H9 (cell line): ENCODE data around the gene SCFD2. TPM values are rescaled to one million over a fixed set of nuclear protein-coding genes. Genes with fewer than 3 reads are reported as not detected.

Experiments
- DNase-seq: peaks from one replicate; pipeline ENCODE4 v3.0.0-alpha.2; 2017
- H2AFZ ChIP-seq: one replicate; pipeline ENCODE4 v1.6.1; 2013; ENCODE audit warnings: mild to moderate bottlenecking, low read length, control low read depth, moderate library complexity
- H2AK5ac ChIP-seq: 2 replicates; pipeline ENCODE4 v1.6.1; 2013; ENCODE audit warnings: low read length, control low read depth, mixed read lengths; ENCODE audit not compliant: insufficient read length
- H2BK120ac ChIP-seq: one replicate; pipeline ENCODE4 v1.6.1; 2013; ENCODE audit warnings: low read depth, mild to moderate bottlenecking, low read length, control low read depth, inconsistent platforms; ENCODE audit not compliant: poor library complexity, severe bottlenecking
- H2BK12ac ChIP-seq: 2 replicates; pipeline ENCODE4 v1.6.1; 2013; ENCODE audit warnings: low read length, control low read depth, mixed read lengths, low read depth; ENCODE audit not compliant: insufficient read length
- H2BK15ac ChIP-seq: 2 replicates; pipeline ENCODE4 v1.6.1; 2013; ENCODE audit warnings: low read depth, low read length, control low read depth
- H2BK20ac ChIP-seq: one replicate; pipeline ENCODE4 v1.6.1; 2013; ENCODE audit warnings: low read depth, mild to moderate bottlenecking, low read length, control low read depth, inconsistent platforms; ENCODE audit not compliant: poor library complexity, severe bottlenecking
- H2BK5ac ChIP-seq: 2 replicates; pipeline ENCODE4 v1.6.1; 2013; ENCODE audit warnings: low read length, control low read depth, mixed read lengths; ENCODE audit not compliant: insufficient read length
- H3K14ac ChIP-seq: 2 replicates; pipeline ENCODE4 v1.6.1; 2013; ENCODE audit warnings: low read length, control low read depth; ENCODE audit not compliant: insufficient read depth
- H3K18ac ChIP-seq: 2 replicates; pipeline ENCODE4 v1.6.1; 2013; ENCODE audit warnings: low read depth, mild to moderate bottlenecking, mixed read lengths, low read length, control low read depth; ENCODE audit not compliant: insufficient read length
- H3K23ac ChIP-seq: 2 replicates; pipeline ENCODE4 v1.6.1; 2013; ENCODE audit warnings: low read length, control low read depth, mixed read lengths, low read depth; ENCODE audit not compliant: insufficient read length
- H3K23me2 ChIP-seq: 2 replicates; pipeline ENCODE4 v1.6.1; 2013; ENCODE audit warnings: low read depth, mild to moderate bottlenecking, mixed read lengths, low read length, control low read depth; ENCODE audit not compliant: insufficient read length, poor library complexity, severe bottlenecking
- H3K27ac ChIP-seq: 2 replicates; pipeline ENCODE4 v1.5.1; 2013; ENCODE audit warnings: low read length, control low read depth, mixed read lengths, low read depth; ENCODE audit not compliant: insufficient read length
- H3K27me3 ChIP-seq: 2 replicates; pipeline ENCODE4 v1.6.1; 2013; ENCODE audit warnings: low read length, control low read depth, inconsistent platforms; ENCODE audit not compliant: insufficient read depth
- H3K4ac ChIP-seq: 2 replicates; pipeline ENCODE4 v1.6.1; 2013; ENCODE audit warnings: low read depth, mild to moderate bottlenecking, control low read depth, inconsistent platforms, low read length, moderate library complexity
- H3K4me1 ChIP-seq: 2 replicates; pipeline ENCODE4 v1.6.1; 2013; ENCODE audit warnings: low read length, control low read depth, inconsistent platforms; ENCODE audit not compliant: insufficient read depth
- H3K4me2 ChIP-seq: 2 replicates; pipeline ENCODE4 v1.6.1; 2013; ENCODE audit warnings: low read length, control low read depth, mixed read lengths; ENCODE audit not compliant: insufficient read length, insufficient read depth
- H3K56ac ChIP-seq: 2 replicates; pipeline ENCODE4 v1.6.1; 2013; ENCODE audit warnings: low read depth, mild to moderate bottlenecking, mixed read lengths, low read length, control low read depth; ENCODE audit not compliant: insufficient read length
- H3K79me1 ChIP-seq: 2 replicates; pipeline ENCODE4 v1.6.1; 2013; ENCODE audit warnings: low read depth, mild to moderate bottlenecking, moderate library complexity, low read length, control low read depth, inconsistent platforms; ENCODE audit not compliant: insufficient read depth, poor library complexity, severe bottlenecking
- H3K79me2 ChIP-seq: 2 replicates; pipeline ENCODE4 v1.6.1; 2013; ENCODE audit warnings: low read length, control low read depth, inconsistent platforms; ENCODE audit not compliant: insufficient read depth
- H3K9ac ChIP-seq: 2 replicates; pipeline ENCODE4 v1.6.1; 2013; ENCODE audit warnings: low read length, control low read depth, mixed read lengths; ENCODE audit not compliant: insufficient read length; ENCODE audit errors: extremely low read depth
- H3K9me3 ChIP-seq: one replicate; pipeline ENCODE4 v1.6.1; 2013; ENCODE audit warnings: low read depth, low read length, inconsistent platforms; ENCODE audit not compliant: control insufficient read depth
- H3T11ph ChIP-seq: one replicate; pipeline ENCODE4 v1.6.1; 2013; ENCODE audit warnings: mild to moderate bottlenecking, low read length, control low read depth, inconsistent platforms
- H4K20me1 ChIP-seq: one replicate; pipeline ENCODE4 v1.6.1; 2013; ENCODE audit not compliant: control insufficient read depth, insufficient read length, insufficient read depth
- H4K5ac ChIP-seq: 2 replicates; pipeline ENCODE4 v1.6.1; 2013; ENCODE audit warnings: low read depth, mild to moderate bottlenecking, mixed read lengths, low read length, control low read depth; ENCODE audit not compliant: insufficient read length
- H4K8ac ChIP-seq: replicated peaks from 2 replicates; pipeline ENCODE4 v1.6.1; 2013; ENCODE audit warnings: low read length, control low read depth, mixed read lengths, low read depth; ENCODE audit not compliant: insufficient read length
- H4K91ac ChIP-seq: 2 replicates; pipeline ENCODE4 v1.6.1; 2013; ENCODE audit warnings: low read depth, mild to moderate bottlenecking, moderate library complexity, mixed read lengths, low read length, control low read depth; ENCODE audit not compliant: insufficient read length
- H3K27ac Mint-ChIP-seq, 3 experiments: 2 replicates in 2 of 3; 3 replicates in 1 of 3; pipeline ENCODE4 v1.8.0; 2020 to 2021; ENCODE audit warnings: mixed read lengths in 3 of 3, mild to moderate bottlenecking in 1 of 3, moderate library complexity in 1 of 3
- H3K27me3 Mint-ChIP-seq: 2 replicates; pipeline ENCODE4 v1.8.0; 2021; ENCODE audit warnings: low read depth, mild to moderate bottlenecking, moderate library complexity, mixed read lengths
- H3K36me3 Mint-ChIP-seq, 3 experiments: 2 replicates in 2 of 3; 3 replicates in 1 of 3; pipeline ENCODE4 v1.8.0; 2020 to 2021; ENCODE audit warnings: low read depth in 3 of 3, mixed read lengths in 3 of 3; ENCODE audit not compliant: insufficient read depth in 1 of 3
- H3K4me1 Mint-ChIP-seq, 2 experiments: 2 replicates each; pipeline ENCODE4 v1.8.0; 2020; ENCODE audit warnings: mixed read lengths in 2 of 2
- H3K4me3 Mint-ChIP-seq, 2 experiments: 2 replicates in 1 of 2; 3 replicates in 1 of 2; pipeline ENCODE4 v1.8.0; 2020 to 2021; ENCODE audit warnings: mild to moderate bottlenecking in 2 of 2, mixed read lengths in 2 of 2, moderate library complexity in 1 of 2
- H3K9me3 Mint-ChIP-seq, 2 experiments: 2 replicates in 1 of 2; 3 replicates in 1 of 2; pipeline ENCODE4 v1.8.0; 2020; ENCODE audit warnings: mild to moderate bottlenecking in 2 of 2, mixed read lengths in 2 of 2, moderate library complexity in 1 of 2
- CTCF ChIP-seq: fragments of 200-600 bp; sonication (generic); conservative IDR thresholded peaks from 3 replicates; pipeline ENCODE4 v1.8.0; 2021; ENCODE audit warnings: antibody characterized with exemption, mild to moderate bottlenecking
- total RNA-seq: library from RNA; stranded (reverse); gene quantifications from 2 replicates; pipeline ENCODE4 v1.2.1, GENCODE V29; 2021

Gene SCFD2
- total RNA-seq, 1 experiment from 2014 or later, result 10.1 TPM

- no peaks in the 10 kb centered on the region for H3K9me3 ChIP-seq
- H3K4me2 ChIP-seq, result no peak overlapping the region
- no peak overlapping the region for H2BK12ac ChIP-seq
- H3K79me1 ChIP-seq, result no peaks in the 10 kb centered on the region
- H3T11ph ChIP-seq, result no peak overlapping the region
- H3K18ac ChIP-seq, result no peak overlapping the region
- no peak overlapping the region for H2BK5ac ChIP-seq
- no peak overlapping the region for H3K14ac ChIP-seq
- H2BK120ac ChIP-seq, result no peak overlapping the region
- H3K4ac ChIP-seq, result no peak overlapping the region
- H3K27me3 Mint-ChIP-seq, result no peaks in the 10 kb centered on the region
- H3K9ac ChIP-seq, result no peak overlapping the region
- H3K27ac ChIP-seq, result no peak overlapping the region
- no peak overlapping the region for H3K56ac ChIP-seq
- no peaks in the 10 kb centered on the region for H3K23me2 ChIP-seq
- H3K9me3 Mint-ChIP-seq, result peaks cover 0 to 3% of the 10 kb centered on the region in 2 experiments; a peak in 2 of 5 replicates
- H3K27me3 ChIP-seq, result no peaks in the 10 kb centered on the region
- DNase-seq, result no peak
- H4K20me1 ChIP-seq, result no peaks in the 10 kb centered on the region
- H2AK5ac ChIP-seq, result no peak overlapping the region
- no peak overlapping the region for H3K23ac ChIP-seq
- no peak overlapping the region for H2BK20ac ChIP-seq
- H3K36me3 Mint-ChIP-seq, result peaks cover 0 to 8% (median 0%) of the 10 kb centered on the region in 3 experiments; a peak in 2 of 7 replicates
- no peak overlapping the region for H2AFZ ChIP-seq
- H3K4me1 Mint-ChIP-seq, result peaks cover 12 to 14% of the 10 kb centered on the region in 2 experiments
- 0 out of 2 replicates have a peak, but pooled peaks cover 2% of the 10 kb centered on the region for H3K79me2 ChIP-seq
- no peak for TF ChIP-seq CTCF
- H4K91ac ChIP-seq, result no peak overlapping the region
- H3K4me1 ChIP-seq, result peaks cover 2% of the 10 kb centered on the region; the same call in 1 of the 2 replicates
- no peak overlapping the region for H2BK15ac ChIP-seq
- H4K8ac ChIP-seq, result no peak overlapping the region
- H4K5ac ChIP-seq, result no peak overlapping the region
- H3K27ac Mint-ChIP-seq, result no peak overlapping the region
- H3K4me3 Mint-ChIP-seq, result no peak overlapping the region
Observed at GRCh38 chr4:53322696-53323095, 43.2 kb downstream of the SCFD2 start.
